CD4-positive, CD25-positive, alpha-beta regulatory T cell (primary cell): Measurements from ENCODE around the gene RPN1. TPM values are rescaled to one million over a fixed set of nuclear protein-coding genes. Genes with fewer than 3 reads are reported as not detected.

Experiments
- ATAC-seq, 2 donors: fragments of 150-1000 bp; cut with Tn5 transposase; one replicate each; pipeline ENCODE4 v1.10.0; 2021; ENCODE audit warnings: low read depth in 2 of 2, moderate number of reproducible peaks in 2 of 2, moderate library complexity in 1 of 2
- DNase-seq, 3 donors: peaks; one replicate each; pipeline versions ENCODE4 v3.0.0 to v3.0.0-alpha.2; 2012 to 2022; ENCODE audit warnings: mixed read lengths in 1 of 3
- H3K27ac ChIP-seq: one replicate; pipeline ENCODE4 v1.7.0; 2013; ENCODE audit warnings: mild to moderate bottlenecking, low read length; ENCODE audit not compliant: insufficient read depth, poor library complexity, severe bottlenecking
- H3K27me3 ChIP-seq: one replicate; pipeline ENCODE4 v1.7.0; 2013; ENCODE audit warnings: low read length; ENCODE audit not compliant: control insufficient read depth, insufficient read depth
- H3K36me3 ChIP-seq: one replicate; pipeline ENCODE4 v1.7.0; 2013; ENCODE audit warnings: mild to moderate bottlenecking, low read length, moderate library complexity; ENCODE audit not compliant: control insufficient read depth, insufficient read depth
- H3K4me1 ChIP-seq: 2 replicates; pipeline ENCODE4 v1.7.0; 2013; ENCODE audit warnings: mild to moderate bottlenecking, low read length; ENCODE audit not compliant: insufficient read depth, control insufficient read depth, poor library complexity, severe bottlenecking
- H3K4me3 ChIP-seq: one replicate; pipeline ENCODE4 v1.7.0; 2013; ENCODE audit warnings: low read depth, mild to moderate bottlenecking, low read length, moderate library complexity
- H3K9me3 ChIP-seq, 2 experiments: 1 replicate in 1 of 2; 2 replicates in 1 of 2; pipeline ENCODE4 v1.7.0; 2013; ENCODE audit warnings: low read length in 2 of 2, mild to moderate bottlenecking in 1 of 2, moderate library complexity in 1 of 2; ENCODE audit not compliant: control insufficient read depth in 2 of 2
- H3K27ac Mint-ChIP-seq, 3 donors: one replicate each; pipeline ENCODE4 v1.8.0; 2020 to 2022; ENCODE audit warnings: mild to moderate bottlenecking in 3 of 3, mixed read lengths in 3 of 3, moderate library complexity in 2 of 3
- H3K27me3 Mint-ChIP-seq: one replicate; pipeline ENCODE4 v1.8.0; 2022; ENCODE audit warnings: mild to moderate bottlenecking, mixed read lengths
- H3K36me3 Mint-ChIP-seq: one replicate; pipeline ENCODE4 v1.8.0; 2020; ENCODE audit warnings: mixed read lengths
- H3K4me1 Mint-ChIP-seq, 4 donors: one replicate each; pipeline ENCODE4 v1.8.0; 2020 to 2022; ENCODE audit warnings: mixed read lengths in 4 of 4, mild to moderate bottlenecking in 1 of 4
- H3K4me3 Mint-ChIP-seq, 4 donors: one replicate each; pipeline ENCODE4 v1.8.0; 2020 to 2022; ENCODE audit warnings: mild to moderate bottlenecking in 4 of 4, mixed read lengths in 4 of 4, moderate library complexity in 3 of 4
- H3K9me3 Mint-ChIP-seq, 7 donors: one replicate each; pipeline ENCODE4 v1.8.0; 2020 to 2022; ENCODE audit warnings: mixed read lengths in 7 of 7, mild to moderate bottlenecking in 3 of 7, moderate library complexity in 2 of 7
- polyA plus RNA-seq, 4 donors: library from polyadenylated mRNA; unstranded; fragments of 300-500 nt; fragmentation: Illumina TruSeq; gene quantifications; one replicate each; pipeline ENCODE4 v1.2.3, GENCODE V29; 2021
- total RNA-seq: library from RNA; stranded (reverse); gene quantifications from one replicate; pipeline ENCODE4 v1.2.3, GENCODE V29; 2022

The RPN1 gene
- total and polyA plus RNA-seq, 5 donors from 2014 or later: 94.4 to 283 (median 248) TPM

DNA sequence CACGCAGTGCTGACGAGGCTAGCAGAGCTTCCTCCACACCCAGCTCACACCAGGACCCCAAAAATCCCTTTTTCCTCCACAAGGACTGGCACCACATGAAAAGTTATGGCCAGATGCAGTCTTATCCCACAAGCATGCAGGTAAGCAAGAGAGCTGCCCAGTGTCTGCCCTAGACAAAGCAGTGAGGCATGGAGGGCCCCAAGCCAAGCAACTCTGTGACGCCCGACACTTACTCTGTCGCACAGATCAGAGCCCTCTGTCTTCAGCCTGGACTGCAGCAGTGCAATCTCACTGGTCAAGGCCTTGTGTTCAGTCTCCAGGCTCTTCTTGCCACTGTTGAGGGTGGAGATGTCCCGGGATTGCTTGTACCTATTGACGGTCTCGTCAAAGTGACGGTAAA is 28.7 kb downstream of the RPN1 start:
- Mint-ChIP-seq H3K9me3 (peaks cover 0 to 2% (median 0%) of the 10 kb centered on the region in 7 donors), H3K27ac (no peak overlapping the region), H3K4me3 (peak overlapping the region in 1 of 4 donors; percentile 32), H3K4me1 (peaks cover 13 to 31% (median 24%) of the 10 kb centered on the region in 4 donors), H3K36me3 (peaks cover 38% of the 10 kb centered on the region), H3K27me3 (peaks cover 4% of the 10 kb centered on the region)
- no peak overlapping the region for H3K27ac ChIP-seq
- H3K4me3 ChIP-seq: no peak overlapping the region
- DNase-seq: no peak
- peaks cover 24% of the 10 kb centered on the region for H3K4me1 ChIP-seq
- H3K36me3 ChIP-seq: peaks cover 69% of the 10 kb centered on the region
- H3K27me3 ChIP-seq: no peaks in the 10 kb centered on the region
- no peaks in the 10 kb centered on the region for H3K9me3 ChIP-seq
- ATAC-seq: no peak

DNA sequence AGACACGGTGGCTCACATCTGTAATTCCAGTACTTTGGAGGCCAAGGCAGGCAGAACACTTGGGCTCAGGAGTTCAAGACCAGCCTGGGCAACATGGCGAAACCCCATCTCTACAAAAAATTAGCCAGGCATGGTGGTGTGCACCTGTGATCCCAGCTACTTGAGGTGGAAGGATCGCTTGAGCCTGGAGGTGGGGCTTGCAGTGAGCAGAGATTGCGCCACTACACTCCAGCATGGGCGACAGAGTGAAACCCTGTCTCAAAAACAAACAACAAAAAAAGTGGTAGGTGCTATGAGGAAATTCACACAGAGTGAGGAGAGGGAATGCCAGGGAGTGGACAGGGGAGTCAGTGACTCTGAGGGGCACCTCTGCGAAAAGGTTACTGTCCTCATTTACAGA is 29.4 kb downstream of the RPN1 start:
- peaks cover 25% of the 10 kb centered on the region for H3K4me1 ChIP-seq
- H3K27ac Mint-ChIP-seq: no peak overlapping the region
- H3K9me3 ChIP-seq: no peaks in the 10 kb centered on the region
- H3K36me3 ChIP-seq: peaks cover 62% of the 10 kb centered on the region
- no peak overlapping the region for H3K4me3 ChIP-seq
- peaks cover 0 to 2% (median 0%) of the 10 kb centered on the region in 7 donors for H3K9me3 Mint-ChIP-seq
- H3K4me3 Mint-ChIP-seq: peak overlapping the region in 1 of 4 donors; percentile 81
- peaks cover 13 to 31% (median 24%) of the 10 kb centered on the region in 4 donors for H3K4me1 Mint-ChIP-seq
- no peak for ATAC-seq
- no peak overlapping the region for H3K27ac ChIP-seq
- H3K27me3 ChIP-seq: no peaks in the 10 kb centered on the region
- no peak for DNase-seq
- peaks cover 32% of the 10 kb centered on the region for H3K36me3 Mint-ChIP-seq
- peaks cover 4% of the 10 kb centered on the region for H3K27me3 Mint-ChIP-seq

DNA sequence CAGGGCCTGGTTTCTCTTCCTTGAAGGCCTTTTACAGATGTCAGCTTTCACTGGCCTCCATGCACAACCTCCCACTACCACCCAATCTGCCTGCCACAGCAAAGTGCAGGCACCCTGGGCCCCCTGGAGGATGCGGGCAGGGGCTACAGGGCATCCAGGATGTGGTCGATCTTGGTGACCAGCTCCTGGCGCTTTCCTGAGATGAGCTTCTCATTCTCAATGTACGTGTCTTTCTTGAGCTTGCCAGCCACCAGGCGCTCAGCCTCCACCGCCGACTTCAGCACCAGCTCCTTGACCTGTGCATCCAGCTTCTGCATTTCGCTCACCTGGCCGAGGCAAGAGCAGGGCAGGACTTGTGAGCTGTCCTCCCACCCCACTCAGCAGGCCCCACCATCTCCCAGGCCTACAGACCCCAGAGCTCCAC is 30.3 kb downstream of the RPN1 start:
- H3K9me3 Mint-ChIP-seq: peaks cover 0 to 2% (median 0%) of the 10 kb centered on the region in 7 donors
- H3K36me3 ChIP-seq: peaks cover 52% of the 10 kb centered on the region

DNA sequence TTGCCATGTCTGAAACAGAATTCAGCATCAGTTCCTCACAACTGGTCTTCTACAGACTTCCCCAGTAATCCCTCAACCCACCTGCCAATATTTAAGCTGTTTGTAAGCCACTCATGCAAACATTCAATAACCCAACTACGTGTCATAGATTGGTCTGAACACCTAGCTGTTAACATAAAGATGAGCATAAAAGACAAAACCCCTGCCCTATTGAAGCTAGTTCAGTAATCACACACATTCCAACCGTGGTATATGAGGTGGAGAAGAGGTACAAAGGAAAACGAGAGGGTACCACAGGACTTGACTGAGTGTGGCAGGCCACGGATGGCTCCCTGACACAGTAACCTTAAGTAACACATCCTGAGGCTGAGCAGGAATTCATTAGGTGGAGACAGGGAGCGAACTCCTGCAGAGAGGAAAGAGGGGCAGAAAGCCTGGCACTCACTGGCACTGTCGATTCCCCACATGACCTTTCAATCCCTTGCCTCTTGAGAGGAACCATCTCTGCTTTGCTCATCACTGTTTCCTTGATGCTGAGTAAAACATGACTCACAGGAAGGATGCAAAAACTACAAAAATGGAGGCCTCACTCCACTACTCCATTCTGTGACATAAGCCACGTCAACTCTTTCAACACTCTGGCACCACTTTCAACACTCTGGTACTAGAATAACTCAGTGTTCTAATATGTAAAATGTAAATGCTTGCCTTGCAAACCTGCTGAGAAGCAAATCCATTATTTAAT is 31.3 kb downstream of the RPN1 start:
- Histone ChIP-seq H3K36me3 (peaks cover 43% of the 10 kb centered on the region), H3K27me3 (no peaks in the 10 kb centered on the region), H3K4me1 (peaks cover 25% of the 10 kb centered on the region), H3K9me3 (no peaks in the 10 kb centered on the region), H3K27ac (peak overlapping the region; percentile 85), H3K4me3 (peak overlapping the region; percentile 34)
- H3K4me1 Mint-ChIP-seq: peaks cover 13 to 31% (median 20%) of the 10 kb centered on the region in 4 donors
- no peak for ATAC-seq
- peaks cover 4% of the 10 kb centered on the region for H3K27me3 Mint-ChIP-seq
- H3K27ac Mint-ChIP-seq: peak overlapping the region; percentile 88 to 99 (median 93)
- DNase-seq: peak in 1 of 3 donors; percentile 49
- H3K9me3 Mint-ChIP-seq: peaks cover 0 to 2% (median 0%) of the 10 kb centered on the region in 7 donors
- peak overlapping the region; percentile 95 to 100 (median 98) for H3K4me3 Mint-ChIP-seq
- peaks cover 17% of the 10 kb centered on the region for H3K36me3 Mint-ChIP-seq

More for the DNA sequence above, 30.3 kb downstream of the RPN1 start:
- Mint-ChIP-seq H3K27ac (no peak overlapping the region), H3K36me3 (peaks cover 27% of the 10 kb centered on the region), H3K4me3 (peak overlapping the region in 2 of 4 donors; percentile 28 to 81), H3K4me1 (peaks cover 13 to 31% (median 23%) of the 10 kb centered on the region in 4 donors), H3K27me3 (peaks cover 4% of the 10 kb centered on the region)
- Histone ChIP-seq H3K4me1 (peaks cover 25% of the 10 kb centered on the region), H3K9me3 (no peaks in the 10 kb centered on the region), H3K27ac (no peak overlapping the region), H3K4me3 (no peak overlapping the region), H3K27me3 (no peaks in the 10 kb centered on the region)
- ATAC-seq (no peak), DNase-seq (peak in 1 of 3 donors; percentile 24)

DNA sequence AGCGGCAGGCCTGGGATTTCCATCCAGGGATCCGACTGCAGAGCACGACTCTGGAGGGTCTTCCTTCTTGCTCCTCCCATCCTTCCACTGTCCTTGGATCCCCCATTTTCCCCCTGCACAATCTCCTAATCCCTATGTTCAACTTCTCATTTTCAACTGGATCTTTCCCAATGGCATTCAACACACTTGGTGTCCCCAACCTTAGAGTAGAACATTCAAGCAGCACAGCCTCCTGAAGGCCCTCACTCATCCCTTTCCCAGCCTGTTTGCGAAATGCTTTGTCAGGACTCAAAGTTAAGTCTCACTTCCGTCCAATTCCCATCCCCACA is 32.3 kb downstream of the RPN1 start:
- peaks cover 0 to under 1% (median 0%) of the 10 kb centered on the region in 7 donors for H3K9me3 Mint-ChIP-seq
- Histone ChIP-seq H3K9me3 (no peaks in the 10 kb centered on the region), H3K27me3 (no peaks in the 10 kb centered on the region), H3K27ac (peak overlapping the region; percentile 85), H3K4me1 (peaks cover 25% of the 10 kb centered on the region), H3K4me3 (peak overlapping the region; percentile 85), H3K36me3 (peaks cover 34% of the 10 kb centered on the region)
- peaks cover 13 to 31% (median 20%) of the 10 kb centered on the region in 4 donors for H3K4me1 Mint-ChIP-seq
- no peak for DNase-seq
- peak overlapping the region; percentile 95 to 100 (median 98) for H3K4me3 Mint-ChIP-seq
- H3K27me3 Mint-ChIP-seq: peaks cover 4% of the 10 kb centered on the region
- peak overlapping the region; percentile 88 to 99 (median 93) for H3K27ac Mint-ChIP-seq
- ATAC-seq: no peak
- peaks cover 12% of the 10 kb centered on the region for H3K36me3 Mint-ChIP-seq

DNA sequence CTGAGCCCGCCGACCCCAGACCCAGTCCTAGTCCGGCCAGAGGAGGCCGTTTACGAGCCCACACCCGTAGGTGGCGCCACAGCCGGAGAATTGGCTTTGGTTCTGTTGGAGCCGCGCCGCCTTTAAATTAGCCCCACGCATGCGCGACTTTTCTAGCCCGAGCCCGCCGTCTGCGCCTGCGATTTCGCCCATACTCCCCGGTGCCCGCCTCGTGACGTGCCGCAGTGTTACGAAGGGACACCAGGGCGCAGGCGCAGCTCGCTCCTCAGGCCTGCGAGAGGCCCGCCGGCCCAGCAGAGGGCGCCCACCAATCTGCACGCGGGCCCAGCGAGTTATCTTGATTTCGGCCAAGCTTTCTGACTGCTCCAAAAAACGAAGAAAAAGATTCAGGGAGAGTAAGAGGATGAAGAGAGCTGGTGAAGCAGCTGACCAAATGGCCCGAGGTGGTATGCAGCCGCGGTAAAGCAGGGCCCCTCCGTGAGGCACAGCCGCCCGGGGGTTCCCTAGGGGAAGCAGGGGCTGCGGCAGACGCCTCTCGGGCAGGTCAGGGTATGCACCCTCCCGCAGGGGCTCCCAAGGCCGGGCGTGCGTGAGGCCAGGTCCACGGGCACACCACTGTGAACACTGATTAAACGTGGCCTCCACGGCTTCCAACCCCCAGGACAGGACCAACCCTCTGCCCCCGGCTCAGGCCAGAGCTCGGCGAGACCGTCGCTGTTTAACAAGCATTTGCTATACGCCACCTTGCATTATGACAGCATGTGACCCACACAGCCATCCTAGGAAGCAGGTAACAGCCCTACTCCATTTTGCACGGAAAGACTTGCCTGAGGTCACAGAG is 32.8 kb downstream of the RPN1 start:
- H3K4me1 ChIP-seq: peaks cover 25% of the 10 kb centered on the region
- H3K4me3 ChIP-seq: peak overlapping the region; percentile 85
- H3K27ac ChIP-seq: peak overlapping the region; percentile 85
- H3K9me3 ChIP-seq: no peaks in the 10 kb centered on the region
- Mint-ChIP-seq H3K4me3 (peak overlapping the region; percentile 95 to 100 (median 98)), H3K27me3 (peaks cover 4% of the 10 kb centered on the region), H3K27ac (peak overlapping the region; percentile 93 to 99 (median 97)), H3K9me3 (no peaks in the 10 kb centered on the region), H3K4me1 (peaks cover 13 to 31% (median 20%) of the 10 kb centered on the region in 4 donors), H3K36me3 (peaks cover 12% of the 10 kb centered on the region)
- H3K27me3 ChIP-seq: no peaks in the 10 kb centered on the region
- peak; percentile 98 to 99 (median 99) for DNase-seq
- ATAC-seq: peak; percentile 89
- H3K36me3 ChIP-seq: peaks cover 28% of the 10 kb centered on the region

DNA sequence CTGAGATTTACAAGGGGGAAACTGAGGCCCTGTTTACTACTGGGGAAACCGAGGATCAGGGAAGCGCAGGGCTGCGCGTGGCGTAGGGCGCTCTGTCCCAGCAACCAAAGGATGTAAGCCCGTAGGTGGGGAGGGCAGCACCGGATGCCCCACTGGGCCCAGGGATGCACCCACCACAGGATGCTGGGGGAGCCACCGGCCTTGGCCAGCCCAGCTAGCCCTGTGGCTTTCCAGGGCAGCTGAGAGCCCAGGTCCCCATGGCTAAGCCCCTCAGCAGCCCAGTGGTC is 33.4 kb downstream of the RPN1 start:
- Histone ChIP-seq H3K9me3 (no peaks in the 10 kb centered on the region), H3K27ac (peak overlapping the region; percentile 85), H3K27me3 (no peaks in the 10 kb centered on the region), H3K4me3 (no peak overlapping the region), H3K4me1 (peaks cover 25% of the 10 kb centered on the region), H3K36me3 (peaks cover 25% of the 10 kb centered on the region)
- DNase-seq (no peak), ATAC-seq (peak; percentile 41 to 58)
- Mint-ChIP-seq H3K27ac (peak overlapping the region; percentile 93 to 99 (median 97)), H3K27me3 (peaks cover 4% of the 10 kb centered on the region), H3K4me3 (peak overlapping the region; percentile 95 to 100 (median 98)), H3K36me3 (peaks cover 12% of the 10 kb centered on the region), H3K4me1 (peaks cover 13 to 31% (median 20%) of the 10 kb centered on the region in 4 donors), H3K9me3 (no peaks in the 10 kb centered on the region)
